Measurements from ENCODE around the gene TPST1.
A peak's percentile ranks its signal among the peaks of the same experiment; 100 is the strongest.
"Not testable (repeated sequence)": the region's sequence is repeated elsewhere in the genome, so short reads cannot be mapped to it uniquely, and the experiment has no call there.

Gene TPST1

GRCh38 chr7:66204822-66205740 is at the start of gene TPST1:
TPST1 (plus strand) TSS chr7:66205334; CDS start chr7:66240426, 35,092 bp downstream.
- Histone ChIP-seq H3K27ac (ENCODE audit: low read length) (peak within 1 kb of the TSS; percentile 19), H3K27me3 (ENCODE audit: low read depth, low read length) (no peaks in the 10 kb centered on the region)

DNA sequence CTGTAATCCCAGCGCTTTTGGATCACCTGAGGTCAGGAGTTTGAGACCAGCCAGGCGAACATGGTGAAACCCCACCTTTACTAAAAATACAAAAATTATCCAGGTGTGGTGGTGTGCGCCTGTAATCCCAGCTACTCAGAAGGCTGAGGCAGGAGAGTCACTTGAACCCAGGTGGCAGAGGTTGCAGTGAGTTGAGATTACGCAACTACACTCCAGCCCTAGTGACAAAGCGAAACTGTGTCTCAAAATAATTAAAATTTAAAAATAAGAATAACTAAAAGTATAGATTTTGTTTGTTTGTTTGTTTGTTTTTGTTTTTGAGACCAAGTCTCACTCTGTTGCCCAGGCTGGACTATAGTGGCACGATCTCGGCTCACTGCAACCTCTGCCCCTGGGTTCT is 49.1 kb upstream of the TPST1 start:
- H3K4me1 ChIP-seq (ENCODE audit: control insufficient read depth in 1 of 2, insufficient read depth in 2 of 2, low read length in 2 of 2), result peaks cover 7 to 12% of the 10 kb centered on the region in 2 donors
- peaks cover 9 to 50% of the 10 kb centered on the region in 2 donors for H3K36me3 ChIP-seq (ENCODE audit: control insufficient read depth in 1 of 2, insufficient read depth in 2 of 2, low read length in 2 of 2)
- not testable (repeated sequence) for H3K27me3 ChIP-seq (ENCODE audit: low read depth, low read length); H3K4me3 ChIP-seq (ENCODE audit: low read depth in 1 of 2, low read length in 2 of 2); H3K9me3 ChIP-seq (ENCODE audit: control insufficient read depth in 1 of 2, low read length in 2 of 2); H3K27ac ChIP-seq (ENCODE audit: low read length)

More at GRCh38 chr7:66204822-66205740, at the start of gene TPST1:
- Histone ChIP-seq H3K9me3 (ENCODE audit: control insufficient read depth in 1 of 2, low read length in 2 of 2) (no peaks in the 10 kb centered on the region), H3K4me1 (ENCODE audit: control insufficient read depth in 1 of 2, insufficient read depth in 2 of 2, low read length in 2 of 2) (peaks cover 0 to 13% of the 10 kb centered on the region in 2 donors), H3K36me3 (ENCODE audit: control insufficient read depth in 1 of 2, insufficient read depth in 2 of 2, low read length in 2 of 2) (peaks cover 0 to 6% of the 10 kb centered on the region in 2 donors), H3K4me3 (ENCODE audit: low read depth in 1 of 2, low read length in 2 of 2) (peak within 1 kb of the TSS; percentile 71 to 97)

- Histone ChIP-seq H3K4me1 (ENCODE audit: control insufficient read depth in 1 of 2, insufficient read depth in 2 of 2, low read length in 2 of 2) (peaks cover 7 to 8% of the 10 kb centered on the region in 2 donors), H3K9me3 (ENCODE audit: control insufficient read depth in 1 of 2, low read length in 2 of 2) (peaks cover 0 to 2% of the 10 kb centered on the region in 2 donors), H3K4me3 (ENCODE audit: low read depth in 1 of 2, low read length in 2 of 2) (no peak overlapping the region), H3K27ac (ENCODE audit: low read length) (no peak overlapping the region), H3K27me3 (ENCODE audit: low read depth, low read length) (no peaks in the 10 kb centered on the region), H3K36me3 (ENCODE audit: control insufficient read depth in 1 of 2, insufficient read depth in 2 of 2, low read length in 2 of 2) (peaks cover 9 to 47% of the 10 kb centered on the region in 2 donors)
These were observed 48.1 kb upstream of the TPST1 start for GRCh38 chr7:66157060-66157459.

DNA sequence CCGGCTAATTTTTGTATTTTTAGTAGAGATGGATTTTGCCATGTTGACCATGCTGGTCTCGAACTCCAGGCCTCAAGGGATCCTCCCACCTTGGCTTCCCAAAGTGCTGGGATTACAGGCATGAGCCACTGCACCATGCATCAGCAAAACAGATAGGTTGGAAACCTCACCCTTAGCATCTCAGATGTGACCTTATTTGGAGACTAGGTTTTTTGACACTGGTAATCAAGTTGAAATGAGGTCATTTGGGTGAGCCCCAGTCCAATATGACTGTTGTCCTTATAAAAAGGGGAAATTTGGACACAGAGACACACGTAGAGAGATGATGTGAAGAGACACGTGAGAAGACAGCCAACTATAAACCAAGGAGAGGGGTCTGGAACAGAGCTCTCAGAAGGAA is 42.5 kb upstream of the TPST1 start:
- no peak overlapping the region for H3K4me3 ChIP-seq (ENCODE audit: low read depth in 1 of 2, low read length in 2 of 2)
- H3K27me3 ChIP-seq (ENCODE audit: low read depth, low read length), result no peaks in the 10 kb centered on the region
- no peaks in the 10 kb centered on the region for H3K4me1 ChIP-seq (ENCODE audit: control insufficient read depth in 1 of 2, insufficient read depth in 2 of 2, low read length in 2 of 2)
- H3K36me3 ChIP-seq (ENCODE audit: control insufficient read depth in 1 of 2, insufficient read depth in 2 of 2, low read length in 2 of 2), result peaks cover 0 to 12% of the 10 kb centered on the region in 2 donors
- peaks cover 0 to 2% of the 10 kb centered on the region in 2 donors for H3K9me3 ChIP-seq (ENCODE audit: control insufficient read depth in 1 of 2, low read length in 2 of 2)
- no peak overlapping the region for H3K27ac ChIP-seq (ENCODE audit: low read length)

GRCh38 chr7:66163186-66163610 is 41.9 kb upstream of the TPST1 start:
- peaks cover 0 to 2% of the 10 kb centered on the region in 2 donors for H3K9me3 ChIP-seq (ENCODE audit: control insufficient read depth in 1 of 2, low read length in 2 of 2)
- H3K27ac ChIP-seq (ENCODE audit: low read length), result no peak overlapping the region
- peaks cover 0 to 7% of the 10 kb centered on the region in 2 donors for H3K36me3 ChIP-seq (ENCODE audit: control insufficient read depth in 1 of 2, insufficient read depth in 2 of 2, low read length in 2 of 2)
- no peaks in the 10 kb centered on the region for H3K27me3 ChIP-seq (ENCODE audit: low read depth, low read length)
- no peaks in the 10 kb centered on the region for H3K4me1 ChIP-seq (ENCODE audit: control insufficient read depth in 1 of 2, insufficient read depth in 2 of 2, low read length in 2 of 2)
- no peak overlapping the region for H3K4me3 ChIP-seq (ENCODE audit: low read depth in 1 of 2, low read length in 2 of 2)

- Histone ChIP-seq H3K9me3 (ENCODE audit: control insufficient read depth in 1 of 2, low read length in 2 of 2) (peaks cover 0 to 2% of the 10 kb centered on the region in 2 donors), H3K36me3 (ENCODE audit: control insufficient read depth in 1 of 2, insufficient read depth in 2 of 2, low read length in 2 of 2) (no peaks in the 10 kb centered on the region), H3K4me3 (ENCODE audit: low read depth in 1 of 2, low read length in 2 of 2) (no peak overlapping the region), H3K27me3 (ENCODE audit: low read depth, low read length) (no peaks in the 10 kb centered on the region), H3K4me1 (ENCODE audit: control insufficient read depth in 1 of 2, insufficient read depth in 2 of 2, low read length in 2 of 2) (no peaks in the 10 kb centered on the region), H3K27ac (ENCODE audit: low read length) (no peak overlapping the region)
These were observed 40.8 kb upstream of the TPST1 start for GRCh38 chr7:66164356-66164755.

DNA sequence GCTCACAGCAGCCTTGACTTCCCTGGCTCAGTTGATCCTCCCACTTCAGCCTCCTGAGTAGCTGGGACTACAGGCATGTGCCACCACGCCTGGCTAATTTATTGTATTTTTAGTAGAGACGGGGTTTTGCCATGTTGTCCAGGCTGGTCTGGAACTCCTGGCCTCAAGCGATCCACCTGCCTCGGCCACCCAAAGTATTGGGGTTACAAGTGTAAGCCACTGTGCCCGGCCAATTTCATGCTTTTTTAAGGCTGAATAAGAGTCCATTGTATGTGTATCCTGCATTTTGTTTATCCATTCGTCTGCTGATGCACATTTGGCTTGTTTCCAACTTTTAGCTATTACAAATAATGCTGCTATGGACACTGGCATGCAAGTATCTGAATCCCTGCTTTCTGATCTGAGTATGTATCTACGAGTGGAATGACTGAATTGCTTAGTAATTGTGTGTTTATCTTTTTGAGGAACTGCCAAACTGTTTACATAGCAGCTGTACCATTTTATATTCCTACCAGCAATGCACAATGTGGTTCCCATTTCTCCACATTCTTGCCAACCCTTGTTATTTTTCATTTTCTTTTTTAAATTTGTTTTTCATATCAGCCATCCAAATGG is 37.3 kb upstream of the TPST1 start:
- Histone ChIP-seq H3K4me1 (ENCODE audit: control insufficient read depth in 1 of 2, insufficient read depth in 2 of 2, low read length in 2 of 2) (no peaks in the 10 kb centered on the region), H3K27me3 (ENCODE audit: low read depth, low read length) (no peaks in the 10 kb centered on the region), H3K9me3 (ENCODE audit: control insufficient read depth in 1 of 2, low read length in 2 of 2) (no peaks in the 10 kb centered on the region), H3K27ac (ENCODE audit: low read length) (no peak overlapping the region), H3K4me3 (ENCODE audit: low read depth in 1 of 2, low read length in 2 of 2) (no peak overlapping the region), H3K36me3 (ENCODE audit: control insufficient read depth in 1 of 2, insufficient read depth in 2 of 2, low read length in 2 of 2) (no peaks in the 10 kb centered on the region)

GRCh38 chr7:66169616-66170015 is 35.5 kb upstream of the TPST1 start:
- Histone ChIP-seq H3K27ac (ENCODE audit: low read length) (no peak overlapping the region), H3K27me3 (ENCODE audit: low read depth, low read length) (no peaks in the 10 kb centered on the region), H3K36me3 (ENCODE audit: control insufficient read depth in 1 of 2, insufficient read depth in 2 of 2, low read length in 2 of 2) (no peaks in the 10 kb centered on the region), H3K9me3 (ENCODE audit: control insufficient read depth in 1 of 2, low read length in 2 of 2) (no peaks in the 10 kb centered on the region), H3K4me1 (ENCODE audit: control insufficient read depth in 1 of 2, insufficient read depth in 2 of 2, low read length in 2 of 2) (no peaks in the 10 kb centered on the region), H3K4me3 (ENCODE audit: low read depth in 1 of 2, low read length in 2 of 2) (no peak overlapping the region)

DNA sequence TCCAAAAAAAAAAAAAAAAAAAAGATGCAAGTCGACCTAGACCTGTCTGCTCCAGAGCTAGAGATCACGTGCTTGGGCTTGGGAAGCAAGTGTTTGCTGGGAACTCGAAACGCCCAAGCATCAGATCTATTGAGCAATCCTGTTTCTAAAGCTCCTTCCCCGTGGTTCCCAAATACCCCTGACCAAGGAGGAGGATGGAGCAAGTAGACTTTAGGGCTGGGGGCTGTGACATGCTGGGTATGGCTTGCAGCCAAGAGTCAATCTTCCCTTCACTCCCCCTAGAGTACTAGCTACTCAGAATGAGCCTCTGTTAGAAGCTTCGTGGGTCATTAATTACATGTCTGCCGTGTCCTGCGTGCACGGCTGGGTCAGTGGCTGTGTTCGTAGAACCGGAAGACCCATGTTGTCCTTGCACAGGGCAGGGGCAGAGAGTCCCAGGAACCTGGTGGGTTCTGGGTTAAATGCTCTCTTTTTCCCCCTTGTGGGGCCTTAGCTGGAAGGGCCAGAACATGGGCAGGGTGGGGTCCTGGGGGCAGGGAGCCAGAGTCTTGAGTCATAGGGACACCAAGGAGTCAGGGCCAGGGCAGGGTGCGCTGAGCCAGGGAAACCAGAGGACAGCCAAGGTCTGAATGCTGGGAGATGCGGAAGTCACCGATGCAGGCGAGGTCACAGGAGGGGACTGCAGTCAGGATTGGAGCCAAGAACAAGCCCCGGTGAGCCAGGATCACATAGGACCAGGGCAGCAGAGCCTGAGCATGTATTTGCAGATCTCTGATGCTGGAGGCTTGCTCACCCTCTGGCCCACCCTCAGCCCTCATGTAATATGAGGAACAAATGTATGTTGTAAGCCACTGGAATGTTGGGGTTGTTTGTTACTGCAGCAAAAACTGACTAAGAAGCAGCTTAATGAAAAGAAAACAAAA is 34.6 kb upstream of the TPST1 start:
- no peak overlapping the region for H3K4me3 ChIP-seq (ENCODE audit: low read depth in 1 of 2, low read length in 2 of 2)
- H3K27me3 ChIP-seq (ENCODE audit: low read depth, low read length), result no peaks in the 10 kb centered on the region
- H3K4me1 ChIP-seq (ENCODE audit: control insufficient read depth in 1 of 2, insufficient read depth in 2 of 2, low read length in 2 of 2), result no peaks in the 10 kb centered on the region
- H3K27ac ChIP-seq (ENCODE audit: low read length), result no peak overlapping the region
- no peaks in the 10 kb centered on the region for H3K9me3 ChIP-seq (ENCODE audit: control insufficient read depth in 1 of 2, low read length in 2 of 2)
- no peaks in the 10 kb centered on the region for H3K36me3 ChIP-seq (ENCODE audit: control insufficient read depth in 1 of 2, insufficient read depth in 2 of 2, low read length in 2 of 2)

- not testable (repeated sequence) for H3K27ac ChIP-seq (ENCODE audit: low read length); H3K4me1 ChIP-seq (ENCODE audit: control insufficient read depth in 1 of 2, insufficient read depth in 2 of 2, low read length in 2 of 2); H3K9me3 ChIP-seq (ENCODE audit: control insufficient read depth in 1 of 2, low read length in 2 of 2); H3K36me3 ChIP-seq (ENCODE audit: control insufficient read depth in 1 of 2, insufficient read depth in 2 of 2, low read length in 2 of 2); H3K27me3 ChIP-seq (ENCODE audit: low read depth, low read length); H3K4me3 ChIP-seq (ENCODE audit: low read depth in 1 of 2, low read length in 2 of 2)
These were observed 32.4 kb upstream of the TPST1 start for GRCh38 chr7:66172536-66173401.

All from muscle layer of duodenum (tissue), 2 donors.